Transverse colon (tissue), 4 donors: ENCODE measurements around the gene CLN6.

Experiments used
- CTCF ChIP-seq, 5 experiments: fragments of 200-600 bp in 3 of 5; fragments of 450-650 bp in 2 of 5; sonication (generic) in 3 of 5; IDR thresholded peaks; 1 replicate in 2 of 5; 2 replicates in 3 of 5; pipeline ENCODE4 v1.5.1; 2016 to 2017; ENCODE audit warnings: antibody characterized with exemption in 5 of 5, inconsistent platforms in 3 of 5, mild to moderate bottlenecking in 2 of 5, moderate library complexity in 1 of 5
- POLR2AphosphoS5 ChIP-seq, 3 donors: sonication (generic); formaldehyde crosslinking; IDR thresholded peaks; one replicate each; pipeline ENCODE4 v1.6.1; 2016; ENCODE audit warnings: antibody characterized with exemption in 3 of 3

GRCh38 chr15:68203956-68204355 lies 25.6 kb downstream of the CLN6 start:
- TF ChIP-seq CTCF (IDR thresholded peaks at IDR 0.05) (no peak), POLR2AphosphoS5 (IDR thresholded peaks at IDR 0.05) (no peak)
